ENCODE measurements around the gene COL6A2.

Gene COL6A2

DNA sequence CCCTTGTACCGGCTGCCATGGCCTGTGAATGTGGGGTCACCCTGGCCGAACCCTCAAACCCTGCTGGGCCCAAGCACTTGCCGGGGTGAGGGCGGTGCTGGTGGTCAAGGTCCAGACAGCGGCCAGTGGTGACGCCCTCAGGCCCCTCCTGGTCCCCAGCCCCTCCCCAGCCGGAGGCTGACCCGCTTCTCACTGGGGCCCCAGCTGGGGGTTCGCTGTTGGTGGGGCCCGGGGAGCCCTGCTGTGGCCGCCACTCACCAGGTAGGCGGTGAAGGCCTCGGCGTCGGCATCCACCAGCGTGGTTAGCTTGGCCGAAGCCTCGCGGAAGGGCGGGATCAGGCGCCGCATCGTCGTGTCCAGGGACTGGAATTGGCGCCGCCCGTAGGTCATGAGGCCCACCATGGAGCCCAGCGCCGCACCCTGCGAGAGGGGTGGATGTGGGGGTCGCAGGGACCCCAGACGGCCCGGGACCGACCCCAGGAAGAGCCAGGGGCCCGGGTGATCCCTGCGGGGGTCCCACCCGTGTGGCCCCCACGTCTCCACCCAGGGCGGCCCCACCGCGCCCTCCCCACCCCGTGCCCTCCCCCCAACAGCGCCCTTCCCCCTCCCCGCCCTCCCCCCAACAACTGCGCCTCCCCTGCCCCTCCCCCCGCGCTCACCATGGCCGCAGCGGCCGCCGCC lies 47.4 kb downstream of the COL6A2 start:
- DNase-seq: no peak

DNA sequence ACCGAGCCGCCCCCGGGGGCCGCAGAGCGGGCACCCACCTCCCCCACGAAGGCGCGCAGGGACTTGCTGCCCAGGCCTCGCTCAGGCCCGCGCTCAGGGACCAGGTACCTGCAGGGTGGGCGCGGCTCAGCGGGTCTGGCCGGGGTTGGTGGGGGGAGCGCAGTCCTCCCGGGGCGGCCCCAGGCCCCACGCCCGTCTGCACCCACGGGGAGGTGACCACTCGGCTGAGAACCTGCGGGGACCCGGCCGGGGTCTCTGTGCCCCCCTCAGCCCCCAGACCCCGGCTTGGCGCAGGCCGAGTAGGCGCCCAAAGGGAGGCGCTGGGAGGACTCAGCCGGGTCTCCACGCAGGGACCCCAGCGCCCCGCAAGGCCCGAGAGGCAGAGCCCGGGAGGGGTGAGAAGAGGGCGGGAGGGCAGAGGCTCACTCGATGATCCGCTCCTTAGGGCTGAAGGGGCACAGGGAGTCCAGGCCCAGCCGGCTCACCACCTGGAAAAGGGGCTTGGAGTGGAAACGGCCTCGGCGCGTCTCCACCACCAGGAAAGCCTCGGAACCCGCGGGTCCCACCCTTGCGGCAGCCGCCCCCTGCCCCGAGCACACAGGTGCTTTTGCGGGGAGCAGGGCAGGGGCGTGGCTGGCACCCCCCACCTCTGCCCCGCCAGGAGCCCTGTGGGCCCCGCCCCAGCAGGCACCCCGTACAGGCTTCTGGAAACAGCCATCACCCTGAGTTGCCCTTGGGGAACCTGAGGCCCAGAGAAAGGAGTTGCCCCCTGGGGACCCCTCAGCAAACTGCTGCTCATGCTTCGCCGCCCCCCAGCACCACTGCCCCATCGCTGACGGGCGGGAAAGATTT lies 48.2 kb downstream of the COL6A2 start:
- DNase-seq: no peak

DNA sequence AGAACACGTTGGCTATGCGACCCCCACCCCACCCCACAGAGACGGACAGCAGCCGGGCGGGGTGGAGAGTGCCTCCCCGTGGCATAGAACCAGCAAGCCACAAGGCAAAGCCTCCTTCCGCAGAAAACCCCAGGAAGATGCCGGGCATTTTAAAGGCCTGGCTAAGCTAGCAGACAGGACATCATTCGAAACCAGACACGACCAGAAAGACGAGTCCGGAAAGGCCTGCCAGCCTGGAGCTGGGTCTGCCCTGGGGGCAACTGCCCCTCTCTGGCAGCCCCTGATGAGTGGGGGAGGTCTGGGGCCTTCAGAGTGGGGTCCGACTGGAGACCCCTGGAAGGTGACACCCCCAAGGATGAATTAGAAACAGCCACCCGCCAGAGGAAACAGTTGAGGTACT lies 48.9 kb downstream of the COL6A2 start:
- DNase-seq: no peak

DNA sequence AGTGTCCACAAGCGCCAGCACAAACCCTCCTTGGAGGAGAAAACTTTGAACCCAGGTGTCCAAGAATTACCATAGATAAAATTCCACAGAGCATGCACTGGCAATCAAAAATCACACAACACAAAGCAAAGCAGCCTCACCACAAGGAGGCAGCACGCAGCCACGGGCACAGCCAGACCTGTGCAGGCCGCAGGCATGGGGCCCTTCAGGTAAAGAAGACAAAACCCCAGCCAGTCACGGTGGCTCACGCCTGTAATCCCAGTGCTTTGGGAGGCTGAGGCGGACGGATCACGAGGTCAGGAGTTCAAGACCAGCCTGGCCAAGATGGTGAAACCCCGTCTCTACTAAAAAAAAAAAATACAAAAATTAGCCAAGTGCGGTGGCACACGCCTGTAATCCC lies 49.5 kb downstream of the COL6A2 start:
- peak in 1 of 2 experiments; percentile 6 for DNase-seq

DNA sequence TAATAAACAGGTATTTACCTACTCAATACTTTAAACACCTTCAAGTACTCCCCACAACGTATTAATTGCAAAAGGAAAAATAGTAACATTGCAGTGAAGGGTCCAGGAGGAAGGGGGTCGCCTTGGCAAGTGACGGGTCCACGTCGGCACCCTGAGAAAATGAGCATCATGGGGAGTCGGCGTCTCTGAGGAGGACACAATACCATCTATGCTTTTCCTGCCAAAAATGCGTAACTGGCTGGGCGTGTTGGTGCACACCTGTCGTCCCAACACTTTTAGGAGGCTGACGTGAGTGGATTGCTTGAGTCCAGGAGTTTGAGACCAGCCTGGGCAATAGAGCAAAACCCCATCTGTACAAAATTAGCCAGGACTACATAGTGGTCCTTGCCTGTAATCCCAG lies 50.2 kb downstream of the COL6A2 start:
- no peak for DNase-seq

DNA sequence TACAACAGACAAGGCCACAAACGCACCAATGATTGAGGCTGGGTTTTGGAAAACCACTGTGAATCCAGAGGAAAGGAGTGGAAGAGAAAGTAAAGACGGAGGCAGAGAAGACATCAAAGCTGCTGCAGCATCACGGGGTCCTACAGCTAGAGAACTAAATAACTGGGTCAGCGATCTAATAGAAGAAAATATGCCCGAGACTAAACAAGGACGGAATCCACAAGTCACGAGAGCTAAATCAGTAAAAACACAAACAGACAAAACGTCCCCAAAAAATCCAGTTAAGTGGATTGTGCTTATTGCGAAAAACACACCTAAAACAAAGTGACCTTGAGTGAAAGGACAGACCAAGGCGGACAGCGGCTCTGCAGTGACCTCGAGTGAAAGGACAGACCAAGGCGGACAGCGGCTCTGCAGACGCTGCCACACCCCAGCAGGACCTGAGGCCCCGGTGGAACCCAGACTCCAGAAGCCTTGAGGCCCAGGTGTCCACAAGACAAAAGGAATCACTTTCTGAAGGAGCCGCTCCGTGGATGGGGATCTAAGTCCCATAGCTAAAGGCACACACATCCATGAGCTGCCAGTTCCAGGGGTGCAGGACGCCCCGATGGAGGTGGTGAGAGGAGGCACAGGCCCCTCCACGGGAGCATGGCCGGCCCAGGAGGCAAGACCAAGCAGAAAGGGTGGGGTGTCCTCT lies 51.4 kb downstream of the COL6A2 start:
- DNase-seq: no peak

DNA sequence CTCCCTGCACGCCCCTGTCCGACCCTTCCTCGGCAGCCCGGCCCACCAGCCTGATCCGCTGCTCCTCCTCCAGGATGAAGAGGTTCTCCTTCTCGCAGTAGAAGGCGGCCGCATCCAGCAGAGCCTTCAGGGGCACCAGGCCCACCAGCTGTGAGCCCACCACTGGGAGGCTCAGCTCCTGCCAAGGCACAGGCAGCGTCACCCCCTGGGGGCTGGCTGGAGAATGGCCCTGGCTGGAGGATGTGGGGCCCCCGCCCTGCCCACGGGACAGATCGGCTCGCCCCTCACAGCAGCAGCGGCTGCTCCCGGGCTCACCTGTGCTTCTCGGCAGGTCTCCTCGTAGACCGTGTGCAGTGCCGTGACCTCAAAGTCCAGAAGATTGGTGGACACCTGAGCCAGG lies 52.2 kb downstream of the COL6A2 start:
- no peak for DNase-seq

DNA sequence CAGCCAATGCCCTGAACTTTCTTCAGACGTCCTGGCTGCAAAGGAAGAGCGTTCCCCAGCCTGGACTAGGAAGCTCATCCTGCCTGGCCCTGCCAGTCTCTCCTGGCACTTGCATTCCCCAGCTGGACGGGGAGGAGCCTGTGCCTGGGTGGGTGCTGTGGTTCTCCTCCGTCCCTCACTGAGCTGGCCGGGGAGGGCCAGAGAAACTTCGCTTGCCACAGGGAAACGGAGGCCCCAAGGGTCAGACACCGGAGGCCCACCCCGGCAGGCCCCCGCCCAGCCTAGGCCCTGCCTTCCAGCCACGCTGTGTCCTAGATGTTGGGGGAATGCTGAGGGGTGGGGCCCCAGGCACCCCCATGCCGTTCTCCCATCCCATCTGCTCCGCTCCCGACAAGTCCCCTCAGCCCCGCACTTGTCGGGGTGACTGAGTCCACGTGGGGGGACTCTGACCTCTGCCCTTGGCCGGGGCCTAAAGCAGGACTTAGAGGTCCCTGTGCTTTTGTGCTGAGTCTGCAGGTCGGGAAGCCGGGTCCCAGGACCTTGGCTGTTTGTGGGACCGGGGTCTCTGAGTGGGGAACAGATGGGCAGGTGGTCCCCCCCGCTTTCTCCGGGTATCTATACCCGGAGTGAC lies 52.7 kb downstream of the COL6A2 start:
- DNase-seq: no peak

DNA sequence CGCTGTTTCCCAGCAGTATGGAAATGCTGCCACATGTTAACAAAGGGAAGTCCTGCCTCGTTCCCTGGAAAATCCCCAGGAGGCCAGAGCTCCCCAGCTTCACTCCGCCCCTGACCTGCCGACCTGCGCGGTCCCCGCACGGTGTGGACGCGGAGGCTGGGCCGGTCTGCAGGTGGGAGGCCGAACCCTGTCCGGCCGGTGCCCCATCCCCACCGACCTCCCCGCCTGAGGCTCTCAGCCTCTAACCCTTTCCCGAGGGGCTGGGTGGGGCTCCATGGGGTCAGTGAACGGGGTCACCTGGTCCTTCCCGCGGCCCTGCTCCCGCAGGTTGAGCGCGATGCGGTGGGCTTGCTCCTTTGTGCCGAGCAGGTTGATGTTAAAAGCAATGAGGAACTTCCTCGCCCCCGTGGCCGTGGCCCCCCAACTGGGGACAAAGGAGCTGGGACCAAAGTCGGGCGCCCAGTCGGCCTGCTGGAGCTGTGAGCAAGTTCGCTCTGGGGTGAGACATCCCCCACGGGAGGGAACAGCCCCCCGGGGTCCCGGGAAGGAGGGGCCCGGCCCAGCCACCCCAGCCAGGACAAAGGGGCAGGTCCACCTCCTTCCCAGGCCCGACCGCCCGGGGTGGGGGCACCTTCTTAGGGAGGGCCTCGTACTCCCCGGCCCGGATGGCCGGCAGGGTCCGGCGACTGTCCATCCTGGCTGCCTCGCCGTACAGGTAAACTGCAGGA lies 53.5 kb downstream of the COL6A2 start:
- DNase-seq: no peak

DNA sequence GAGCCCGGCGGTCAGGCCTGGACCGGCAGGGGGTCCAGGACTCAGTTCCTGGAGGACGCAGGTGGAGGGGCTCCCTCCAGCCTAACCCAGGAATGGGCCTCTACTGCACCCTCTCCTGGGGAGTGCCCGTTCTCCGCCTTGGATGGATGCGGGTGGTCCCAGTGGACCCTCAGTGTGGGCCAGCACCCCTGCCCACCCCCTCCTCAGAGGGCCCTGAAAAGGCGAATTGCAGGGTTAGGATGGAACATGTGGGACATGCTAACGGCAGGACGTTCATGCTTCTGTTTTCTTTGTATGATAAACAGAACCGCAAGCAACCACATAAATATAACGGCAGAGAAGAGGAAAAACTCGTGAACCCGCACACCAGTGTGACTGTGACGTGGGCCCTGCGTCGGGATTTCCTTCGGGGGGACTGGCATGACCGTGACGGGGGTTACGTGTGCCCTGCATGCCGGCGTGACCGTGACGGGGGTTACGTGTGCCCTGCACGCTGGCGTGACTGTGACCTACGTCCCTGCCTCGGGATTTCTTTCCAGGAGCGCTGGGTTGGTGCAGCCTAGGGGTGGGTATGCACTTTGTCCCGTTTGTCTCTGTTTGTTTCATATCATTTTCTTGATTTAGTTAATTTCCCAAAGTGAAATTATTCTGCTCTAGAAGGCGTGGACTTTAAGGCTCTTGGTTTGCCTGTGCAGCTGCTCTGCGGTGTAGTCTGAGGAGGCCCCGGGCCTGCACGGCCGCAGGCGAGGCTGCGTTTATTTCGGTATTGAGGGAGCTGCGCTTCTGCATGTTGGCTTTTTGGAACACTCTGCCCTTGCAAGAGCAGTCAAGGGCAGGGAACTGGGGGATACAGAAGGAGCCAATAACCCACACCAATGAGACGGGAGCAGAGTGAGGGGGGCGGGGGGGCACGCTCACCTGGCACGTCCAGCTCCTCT lies 54.3 kb downstream of the COL6A2 start:
- no peak for DNase-seq

DNA sequence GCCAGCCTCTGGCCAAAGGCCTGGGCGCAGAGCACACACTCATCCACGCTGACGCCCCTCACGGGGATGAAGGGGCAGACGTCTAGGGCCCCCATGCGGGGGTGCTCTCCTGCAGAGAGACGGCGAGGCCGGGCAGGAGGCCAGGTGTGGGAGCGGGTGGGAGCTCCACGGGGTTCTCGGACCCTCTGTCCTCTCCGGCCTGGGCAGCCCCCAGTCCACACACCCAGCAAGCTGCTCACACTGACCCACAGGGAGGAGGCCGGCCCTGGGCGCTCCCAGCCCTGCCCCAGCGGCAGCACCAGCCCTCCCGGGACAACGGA lies 55.0 kb downstream of the COL6A2 start:
- DNase-seq: no peak

DNA sequence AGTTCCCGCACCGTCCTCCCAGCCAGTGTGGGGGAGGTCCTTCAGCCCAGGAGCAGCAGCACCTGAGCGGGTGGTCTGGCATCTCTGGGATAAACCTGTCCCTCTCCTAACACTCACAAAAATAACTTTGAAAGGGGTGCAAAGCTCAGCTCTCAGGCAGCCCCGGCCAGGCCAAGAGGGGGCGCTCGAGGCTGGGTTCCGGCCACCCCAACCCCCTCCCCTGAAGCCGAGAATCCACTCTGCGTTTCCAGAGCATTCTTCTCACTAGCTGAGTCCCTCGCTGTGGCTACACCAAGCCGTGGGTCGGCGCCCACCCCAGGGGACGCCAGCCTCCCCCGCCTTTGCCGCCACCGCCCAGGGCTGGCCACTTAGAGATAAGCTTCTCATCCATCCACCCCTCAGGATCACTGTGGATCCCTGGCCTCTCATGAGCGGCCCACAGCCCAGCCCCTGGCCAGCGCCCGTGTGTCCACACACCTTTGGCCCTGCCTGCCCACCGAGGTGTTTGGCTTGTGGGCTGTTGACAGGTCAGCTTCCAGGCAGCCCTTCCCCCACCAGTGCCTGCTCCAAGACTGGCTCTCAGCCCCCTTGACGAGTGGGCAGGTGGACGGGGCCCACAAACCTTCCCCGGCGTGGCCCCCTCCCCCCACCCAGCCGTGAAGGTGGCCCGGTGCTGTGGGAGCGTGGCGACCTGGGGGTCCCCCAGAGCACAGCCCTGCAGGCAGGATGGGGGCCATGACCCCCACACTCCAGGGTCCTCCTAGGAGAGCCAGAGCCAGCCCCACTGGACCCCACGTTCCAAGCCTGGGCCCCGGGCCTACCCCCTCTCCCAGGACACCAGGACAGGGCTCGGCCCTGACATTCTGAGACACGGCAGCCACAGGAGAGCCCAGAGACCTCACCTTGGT lies 55.6 kb downstream of the COL6A2 start:
- no peak for DNase-seq

DNA sequence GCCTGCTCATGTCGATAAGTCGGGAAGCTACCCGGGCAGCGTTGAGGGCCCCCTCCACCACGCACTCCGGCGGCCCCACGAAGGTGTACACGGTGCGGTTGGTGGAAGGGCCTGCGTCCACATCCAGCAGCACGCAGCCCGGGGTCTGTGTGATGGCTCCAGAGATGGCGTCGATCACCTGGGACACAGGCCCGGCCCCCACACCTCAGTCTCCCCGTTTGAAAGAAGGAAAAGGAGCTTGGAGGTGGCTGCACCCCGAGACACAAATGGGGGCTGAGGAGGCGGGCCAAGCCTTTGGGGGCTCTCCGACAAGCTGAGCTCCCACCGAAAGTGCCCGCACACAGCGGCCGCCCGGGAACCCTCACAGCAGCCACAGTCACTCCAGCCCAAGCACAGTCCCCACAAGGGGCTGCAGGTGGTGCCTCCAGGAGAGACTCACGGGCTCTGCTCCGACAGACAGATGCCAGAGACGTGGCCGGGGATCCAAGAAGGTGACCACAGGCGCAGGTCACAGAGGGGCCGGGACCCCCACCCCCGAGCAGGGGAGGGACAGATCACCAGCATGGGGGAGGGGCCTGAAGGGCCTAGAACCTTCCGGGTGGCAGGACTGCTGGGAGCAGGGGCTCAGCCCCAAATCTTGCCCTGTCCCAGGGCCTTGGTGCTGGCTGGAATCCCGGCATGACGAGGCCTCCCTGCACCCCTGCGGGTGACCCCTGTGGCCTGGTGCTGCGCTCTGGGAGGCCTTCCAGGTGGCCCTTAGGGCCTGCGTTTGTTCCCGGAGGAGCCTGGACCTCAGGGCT lies 56.4 kb downstream of the COL6A2 start:
- no peak for DNase-seq

DNA sequence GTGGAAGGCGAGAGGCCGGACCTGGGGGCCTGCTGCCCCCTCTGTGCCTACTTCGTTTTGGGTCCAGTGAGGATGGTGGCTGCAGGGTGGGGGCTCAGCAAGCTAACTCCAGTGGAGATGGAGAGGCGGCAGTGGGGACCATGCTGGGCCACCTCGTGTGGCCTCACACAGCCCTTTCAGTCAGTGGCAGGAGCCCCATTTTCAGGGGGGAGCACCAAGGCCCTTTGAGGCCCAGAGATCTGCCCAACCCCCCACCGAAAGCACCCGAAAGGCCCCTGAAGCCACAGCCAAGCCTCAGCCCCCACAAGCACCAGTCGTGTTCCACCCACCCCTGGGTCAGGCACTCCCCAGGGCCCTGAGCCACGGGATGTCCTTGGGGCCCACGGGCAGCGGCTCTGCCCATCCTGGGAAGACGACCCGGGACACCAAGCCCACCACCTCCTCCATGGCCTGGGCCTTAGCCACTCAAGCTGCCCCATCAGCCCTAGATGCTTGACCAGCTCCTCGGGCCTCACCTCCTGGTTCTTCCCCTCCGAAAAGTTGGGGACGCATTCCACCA lies 57.1 kb downstream of the COL6A2 start:
- no peak for DNase-seq

DNA sequence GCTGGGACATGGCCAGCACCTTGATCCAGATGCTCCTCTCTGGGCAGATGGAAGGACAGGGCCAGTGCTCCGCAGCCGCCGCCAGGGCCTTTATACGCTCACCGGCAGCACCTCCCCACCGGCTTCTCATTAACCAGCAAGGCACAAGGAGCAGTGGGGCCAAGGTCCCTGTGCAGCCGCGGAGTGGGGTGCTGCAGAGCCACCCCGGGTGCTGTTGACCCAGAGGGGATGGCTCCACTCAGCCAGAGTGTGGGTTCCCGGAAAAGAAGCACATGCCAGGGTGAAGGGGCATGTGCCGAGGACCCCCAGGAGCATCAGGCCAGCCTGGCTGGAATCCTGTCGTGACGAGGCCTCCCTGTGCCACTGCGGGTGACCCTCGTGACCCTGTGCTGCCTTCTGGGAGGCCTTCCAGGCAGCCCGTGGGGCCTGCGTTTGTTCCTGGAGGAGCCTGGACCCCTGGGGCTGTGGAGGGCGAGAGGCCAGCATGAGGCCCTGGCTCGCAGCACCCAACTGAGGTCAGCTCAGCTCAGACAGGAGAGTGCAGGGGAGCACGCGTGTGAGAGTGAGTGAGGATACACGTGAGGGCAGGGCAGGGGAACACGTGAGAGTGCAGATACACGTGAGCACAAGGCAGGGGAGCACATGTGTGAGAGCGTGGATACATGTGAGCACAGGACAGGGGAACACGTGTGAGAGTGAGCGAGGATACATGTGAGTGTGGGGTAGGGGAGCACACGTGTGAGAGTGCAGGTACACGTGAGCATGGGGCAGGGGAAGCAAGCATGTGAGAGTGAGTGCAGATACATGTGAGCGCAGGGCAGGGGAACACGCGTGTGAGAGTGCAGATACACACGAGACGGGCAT lies 57.8 kb downstream of the COL6A2 start, which contains the start of gene FTCD:
TSS of gene FTCD (minus strand) at position 66 of the 864 bp plus-strand sequence. CDS start at position 10, 56 bp downstream.
- no peak for DNase-seq

DNA sequence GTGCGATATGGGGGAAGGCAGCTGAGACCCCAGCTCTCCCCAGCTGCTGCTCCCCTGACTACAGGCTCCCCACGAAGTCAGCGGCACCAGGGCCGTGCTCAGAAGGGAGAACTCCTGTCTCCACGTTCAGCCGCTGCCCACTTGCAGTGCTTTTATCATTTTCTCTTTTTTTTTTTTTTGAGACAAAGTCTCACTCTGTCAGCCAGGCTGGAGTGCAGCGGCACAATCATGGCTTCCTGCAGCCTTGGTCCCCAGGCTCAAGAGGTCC lies 58.4 kb downstream of the COL6A2 start:
- DNase-seq: no peak

DNA sequence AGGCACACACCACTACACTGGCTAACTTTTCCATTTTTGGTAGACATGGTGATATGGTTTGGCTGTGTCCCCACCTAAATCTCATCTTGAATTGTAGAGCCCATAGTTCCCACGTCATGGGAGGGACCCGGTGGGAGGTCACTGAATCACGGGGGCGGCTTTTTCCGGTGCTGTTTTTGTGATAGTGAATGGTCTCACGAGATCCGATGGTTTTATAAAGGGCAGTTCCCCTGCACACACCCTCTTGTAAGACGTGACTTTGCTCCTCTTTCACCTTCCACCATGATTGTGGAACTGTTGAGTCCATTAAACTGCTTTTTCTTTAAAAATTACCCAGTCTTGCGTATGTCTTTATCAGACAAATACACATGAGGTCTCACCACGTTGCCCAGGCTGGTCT lies 58.8 kb downstream of the COL6A2 start:
- DNase-seq: no peak

DNA sequence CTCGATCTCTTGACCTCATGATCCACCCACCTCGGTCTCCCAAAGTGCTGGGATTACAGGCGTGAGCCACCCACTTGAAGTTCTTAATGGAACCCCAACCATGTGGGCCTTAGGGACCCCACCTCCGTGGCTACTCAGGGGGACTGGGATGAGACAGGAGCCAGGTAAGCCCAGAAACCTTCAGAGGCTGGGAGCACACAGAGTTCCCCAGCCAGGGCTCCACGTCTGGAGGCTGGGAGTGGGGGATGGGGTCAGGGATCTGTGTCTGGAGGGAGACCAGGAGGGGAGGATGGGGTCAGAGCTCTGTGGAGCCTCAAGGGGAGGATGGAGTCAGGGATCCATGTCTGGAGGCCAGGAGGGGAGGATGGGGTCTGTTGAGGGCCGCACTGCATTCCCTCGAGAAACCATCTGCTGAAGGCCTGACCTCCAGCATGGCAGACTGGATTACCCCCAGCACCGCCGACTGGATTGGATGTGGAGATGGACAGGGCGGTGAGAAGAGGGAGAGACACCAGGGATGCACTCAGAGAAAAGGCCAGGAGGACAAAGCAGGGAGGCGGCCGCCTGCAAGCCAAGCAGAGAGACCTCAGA lies 59.6 kb downstream of the COL6A2 start:
- DNase-seq: no peak
